SU-DHL-6 (cell line): Measurements from ENCODE around the gene NAA10.
A peak's percentile ranks its signal among the peaks of the same experiment; 100 is the strongest.

Source experiments
- H2AFZ ChIP-seq: fragments of 200-600 bp; sonication (generic); 2 replicates; pipeline ENCODE4 v1.6.1; 2014; ENCODE audit warnings: low read depth, mild to moderate bottlenecking, moderate library complexity, mixed read lengths, antibody characterized with exemption, low read length; ENCODE audit not compliant: severe bottlenecking
- H3F3A ChIP-seq: fragments of 200-600 bp; shearing (Covaris generic); 2 replicates; pipeline ENCODE4 v1.6.0; 2016; ENCODE audit warnings: antibody characterized with exemption, mild to moderate bottlenecking; ENCODE audit not compliant: insufficient read depth
- H3K27ac ChIP-seq: fragments of 200-600 bp; sonication (generic); 2 replicates; pipeline ENCODE4 v1.5.1; 2016; ENCODE audit warnings: low read depth, mild to moderate bottlenecking, low read length, moderate library complexity, mixed read lengths
- H3K27me3 ChIP-seq: fragments of 200-600 bp; sonication (generic), shearing (Covaris generic); 2 replicates; pipeline ENCODE4 v1.6.0; 2014; ENCODE audit warnings: mild to moderate bottlenecking, low read length
- H3K36me3 ChIP-seq: fragments of 200-600 bp; sonication (generic); 2 replicates; pipeline ENCODE4 v1.6.1; 2014; ENCODE audit warnings: mild to moderate bottlenecking, low read length, mixed read lengths
- H3K4me2 ChIP-seq: fragments of 300-600, 200-600 bp; shearing (Covaris generic), sonication (generic); 2 replicates; pipeline ENCODE4 v1.6.0; 2014; ENCODE audit warnings: low read length, low read depth, mild to moderate bottlenecking; ENCODE audit not compliant: poor library complexity, severe bottlenecking
- H3K4me3 ChIP-seq: fragments of 200-600 bp; sonication (generic); 2 replicates; pipeline ENCODE4 v1.5.1; 2014; ENCODE audit warnings: antibody characterized with exemption, low read length, mild to moderate bottlenecking, mixed read lengths; ENCODE audit not compliant: insufficient read depth, poor library complexity, severe bottlenecking
- H3K79me2 ChIP-seq: fragments of 200-600 bp; sonication (generic); 2 replicates; pipeline ENCODE4 v1.6.1; 2014; ENCODE audit warnings: mild to moderate bottlenecking, low read length, moderate library complexity; ENCODE audit not compliant: insufficient read depth
- H3K9ac ChIP-seq: fragments of 200-600 bp; sonication (generic); 2 replicates; pipeline ENCODE4 v1.7.0; 2014; ENCODE audit warnings: mild to moderate bottlenecking, low read length
- H3K9me2 ChIP-seq: fragments of 200-600 bp; sonication (generic); replicated peaks from 2 replicates; pipeline ENCODE4 v1.6.1; 2014; ENCODE audit warnings: low read length; ENCODE audit not compliant: insufficient read depth
- H3K9me3 ChIP-seq: fragments of 200-600 bp; sonication (generic); 2 replicates; pipeline ENCODE4 v1.6.1; 2014; ENCODE audit warnings: low read length, mixed read lengths; ENCODE audit not compliant: insufficient read depth
- H4K20me1 ChIP-seq: fragments of 200-600 bp; sonication (generic); 2 replicates; pipeline ENCODE4 v1.6.1; 2014; ENCODE audit warnings: low read depth, mild to moderate bottlenecking, antibody characterized with exemption, low read length, moderate library complexity, mixed read lengths
- CTCF ChIP-seq: fragments of 200-600 bp; sonication (generic); IDR thresholded peaks from one replicate; pipeline ENCODE4 v1.5.1; 2017; ENCODE audit warnings: antibody characterized with exemption, mild to moderate bottlenecking, low read length, moderate library complexity; ENCODE audit not compliant: insufficient read depth, poor library complexity, severe bottlenecking
- EZH2phosphoT487 ChIP-seq: fragments of 200-600 bp; sonication (generic), shearing (Covaris generic); conservative IDR thresholded peaks from 2 replicates; pipeline ENCODE4 v1.6.1; 2018; ENCODE audit warnings: mild to moderate bottlenecking, antibody characterized with exemption, low read length, moderate library complexity, mixed read lengths

The NAA10 gene

GRCh38 chrX:153900831-153901752 lies 33.7 kb downstream of the NAA10 start:
- TF ChIP-seq EZH2phosphoT487 (no peak), CTCF (no peak)
- Histone ChIP-seq H2AFZ (no peak overlapping the region), H3K27ac (no peak overlapping the region)

DNA sequence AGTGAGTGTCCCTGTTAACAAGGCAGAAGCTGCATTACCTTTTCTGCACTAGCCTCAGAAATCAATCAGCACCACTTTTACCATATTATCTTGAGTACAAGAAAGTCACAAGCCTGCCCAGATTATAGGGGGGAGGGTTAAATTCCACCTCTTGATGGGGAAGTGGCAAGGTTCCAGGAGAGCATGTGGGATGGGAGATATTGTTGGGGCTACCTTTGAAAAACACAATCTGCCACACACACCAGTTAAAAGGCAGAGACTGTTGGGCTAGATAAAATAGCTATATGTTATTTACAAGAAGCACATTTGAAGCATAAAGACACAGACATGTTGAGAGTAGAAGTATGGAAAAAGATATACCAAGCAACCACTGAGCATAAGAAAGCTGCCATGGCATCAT lies 36.9 kb downstream of the NAA10 start:
- H3F3A ChIP-seq: no peaks in the 10 kb centered on the region
- no peaks in the 10 kb centered on the region for H3K36me3 ChIP-seq
- H3K9ac ChIP-seq: no peak overlapping the region
- H3K27ac ChIP-seq: no peak overlapping the region
- H3K9me3 ChIP-seq: no peaks in the 10 kb centered on the region
- no peaks in the 10 kb centered on the region for H3K79me2 ChIP-seq
- H3K9me2 ChIP-seq: no peaks in the 10 kb centered on the region
- H2AFZ ChIP-seq: no peak overlapping the region
- no peak overlapping the region for H3K4me2 ChIP-seq
- no peaks in the 10 kb centered on the region for H3K27me3 ChIP-seq
- no peaks in the 10 kb centered on the region for H4K20me1 ChIP-seq
- no peak overlapping the region for H3K4me3 ChIP-seq
- no peak for TF ChIP-seq CTCF

More at GRCh38 chrX:153900831-153901752, 33.7 kb downstream of the NAA10 start:
- Histone ChIP-seq H3F3A (no peaks in the 10 kb centered on the region), H4K20me1 (no peaks in the 10 kb centered on the region), H3K9me3 (no peaks in the 10 kb centered on the region), H3K9ac (no peak overlapping the region), H3K4me2 (peak overlapping the region; percentile 30), H3K36me3 (no peaks in the 10 kb centered on the region), H3K79me2 (no peaks in the 10 kb centered on the region), H3K27me3 (no peaks in the 10 kb centered on the region), H3K9me2 (no peaks in the 10 kb centered on the region), H3K4me3 (no peak overlapping the region)

- H3F3A ChIP-seq: no peaks in the 10 kb centered on the region
- no peak overlapping the region for H3K4me2 ChIP-seq
- H4K20me1 ChIP-seq: no peaks in the 10 kb centered on the region
- no peak overlapping the region for H3K4me3 ChIP-seq
- no peaks in the 10 kb centered on the region for H3K79me2 ChIP-seq
- no peaks in the 10 kb centered on the region for H3K27me3 ChIP-seq
- no peaks in the 10 kb centered on the region for H3K9me3 ChIP-seq
- no peak overlapping the region for H3K27ac ChIP-seq
- no peak overlapping the region for H3K9ac ChIP-seq
- TF ChIP-seq CTCF (no peak), EZH2phosphoT487 (no peak)
- no peaks in the 10 kb centered on the region for H3K9me2 ChIP-seq
- no peaks in the 10 kb centered on the region for H3K36me3 ChIP-seq
- no peak overlapping the region for H2AFZ ChIP-seq
Measured at GRCh38 chrX:153889123-153889522, 45.7 kb downstream of the NAA10 start.
